Osteocyte (in vitro differentiated cells): ENCODE data around the gene ZC3H8. TPM values are rescaled to one million over a fixed set of nuclear protein-coding genes. Genes with fewer than 3 reads are reported as not detected.

ENCODE experiments used
- DNase-seq: peaks from one replicate; pipeline ENCODE4 v3.0.0; 2021; ENCODE audit warnings: mixed read lengths; ENCODE audit not compliant: unreplicated experiment; ENCODE audit errors: extremely low spot score
- H3K27ac Mint-ChIP-seq: one replicate; pipeline ENCODE4 v1.8.0; 2021; ENCODE audit warnings: mild to moderate bottlenecking, mixed read lengths; ENCODE audit not compliant: unreplicated experiment
- H3K27me3 Mint-ChIP-seq: one replicate; pipeline ENCODE4 v1.8.0; 2021; ENCODE audit warnings: mixed read lengths; ENCODE audit not compliant: unreplicated experiment
- H3K36me3 Mint-ChIP-seq: one replicate; pipeline ENCODE4 v1.8.0; 2021; ENCODE audit warnings: mixed read lengths; ENCODE audit not compliant: unreplicated experiment
- H3K4me1 Mint-ChIP-seq: one replicate; pipeline ENCODE4 v1.8.0; 2021; ENCODE audit warnings: mixed read lengths; ENCODE audit not compliant: unreplicated experiment
- H3K4me3 Mint-ChIP-seq: one replicate; pipeline ENCODE4 v1.8.0; 2021; ENCODE audit warnings: mild to moderate bottlenecking, moderate library complexity, mixed read lengths; ENCODE audit not compliant: unreplicated experiment
- H3K9me3 Mint-ChIP-seq: one replicate; pipeline ENCODE4 v1.8.0; 2021; ENCODE audit warnings: mixed read lengths; ENCODE audit not compliant: unreplicated experiment
- CTCF ChIP-seq: fragments of 200-600 bp; sonication (generic); IDR thresholded peaks from 2 replicates; pipeline ENCODE4 v1.5.0; 2021; ENCODE audit warnings: antibody characterized with exemption, mild to moderate bottlenecking, moderate library complexity
- total RNA-seq: library from RNA; stranded (reverse); gene quantifications from 2 replicates; pipeline ENCODE4 v1.2.1, GENCODE V29; 2021

Gene ZC3H8
- total RNA-seq, 1 donor from 2014 or later = 9.9 TPM

GRCh38 chr2:112182581-112183034, 72.2 kb downstream of the ZC3H8 start:
- Mint-ChIP-seq H3K27ac (no peak overlapping the region), H3K36me3 (no peaks in the 10 kb centered on the region), H3K4me1 (no peaks in the 10 kb centered on the region), H3K27me3 (peaks cover 24% of the 10 kb centered on the region), H3K4me3 (no peak overlapping the region), H3K9me3 (peaks cover 16% of the 10 kb centered on the region)
- peak; percentile 72 for DNase-seq
- no peak for TF ChIP-seq CTCF

GRCh38 chr2:112181571-112182290, 73.1 kb downstream of the ZC3H8 start:
- Mint-ChIP-seq H3K27ac (no peak overlapping the region), H3K9me3 (peaks cover 16% of the 10 kb centered on the region), H3K4me3 (no peak overlapping the region), H3K36me3 (no peaks in the 10 kb centered on the region), H3K4me1 (no peaks in the 10 kb centered on the region), H3K27me3 (peaks cover 24% of the 10 kb centered on the region)
- DNase-seq = peak; percentile 83
- TF ChIP-seq CTCF = no peak

GRCh38 chr2:112175958-112176573, 78.8 kb downstream of the ZC3H8 start:
- no peaks in the 10 kb centered on the region for H3K4me1 Mint-ChIP-seq
- no peaks in the 10 kb centered on the region for H3K36me3 Mint-ChIP-seq
- H3K4me3 Mint-ChIP-seq = no peak overlapping the region
- no peak for DNase-seq
- peaks cover 23% of the 10 kb centered on the region for H3K27me3 Mint-ChIP-seq
- no peak for TF ChIP-seq CTCF
- no peak overlapping the region for H3K27ac Mint-ChIP-seq
- H3K9me3 Mint-ChIP-seq = peaks cover 16% of the 10 kb centered on the region

GRCh38 chr2:112175333-112175732, 79.5 kb downstream of the ZC3H8 start:
- Mint-ChIP-seq H3K4me1 (no peaks in the 10 kb centered on the region), H3K27ac (no peak overlapping the region), H3K36me3 (no peaks in the 10 kb centered on the region), H3K9me3 (peaks cover 16% of the 10 kb centered on the region), H3K27me3 (peaks cover 22% of the 10 kb centered on the region), H3K4me3 (no peak overlapping the region)
- no peak for TF ChIP-seq CTCF
- DNase-seq = no peak

- Mint-ChIP-seq H3K4me3 (no peak overlapping the region), H3K27ac (no peak overlapping the region), H3K36me3 (no peaks in the 10 kb centered on the region), H3K4me1 (no peaks in the 10 kb centered on the region), H3K27me3 (peaks cover 14% of the 10 kb centered on the region), H3K9me3 (peaks cover 10% of the 10 kb centered on the region)
- DNase-seq = no peak
- TF ChIP-seq CTCF = no peak
Observed at GRCh38 chr2:112174383-112174782, 80.5 kb downstream of the ZC3H8 start.
